HG02642 (cell line): Measurements from ENCODE around the gene POLR2E.

Experiments used
- ATAC-seq: cut with Tn5 transposase; IDR thresholded peaks from one replicate; pipeline ENCODE4 v1.9.1; 2021; ENCODE audit warnings: mild to moderate bottlenecking; ENCODE audit not compliant: unreplicated experiment, poor library complexity

The POLR2E gene

GRCh38 chr19:1068009-1069001, 26.9 kb downstream of the POLR2E start:
- ATAC-seq, result no peak

- peak; percentile 17 for ATAC-seq
Observed at GRCh38 chr19:1067341-1067957, 27.7 kb downstream of the POLR2E start.

DNA sequence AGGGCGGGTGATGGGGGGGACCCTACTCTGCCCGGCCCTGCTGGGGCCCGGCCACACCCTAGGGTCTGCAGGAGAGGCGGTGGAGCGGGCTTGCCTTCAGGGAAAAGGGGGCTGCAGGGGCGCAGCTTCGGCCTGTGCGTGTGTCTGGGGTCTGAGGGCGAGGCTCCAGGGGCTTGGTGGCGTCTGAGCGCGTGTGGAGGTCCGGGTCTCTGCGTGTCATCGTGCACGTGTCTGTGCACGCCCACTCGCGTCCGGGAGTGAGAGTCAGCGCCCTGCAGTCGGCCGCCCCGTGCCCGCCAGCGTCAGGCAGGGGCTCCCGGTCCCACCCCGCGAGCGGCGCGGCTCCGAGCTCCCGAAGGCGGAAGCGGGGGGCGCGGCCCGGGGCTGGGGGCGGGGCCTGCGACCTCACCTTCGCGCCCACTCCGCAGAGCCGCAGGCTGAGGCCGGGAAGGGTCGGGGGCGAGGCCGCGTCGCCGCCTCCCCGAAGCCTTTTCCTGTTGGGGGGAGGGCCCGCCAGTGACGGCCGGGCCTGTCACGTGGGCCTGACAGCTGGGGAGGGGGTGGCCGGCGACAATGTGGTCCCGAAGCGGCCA, 28.3 kb downstream of the POLR2E start, which contains the start of gene ARHGAP45:
TSS of gene ARHGAP45 (plus strand) at position 420 of the 593 bp plus-strand sequence. CDS start 239 bp downstream, outside the sequence.
- peak; percentile 40 for ATAC-seq

DNA sequence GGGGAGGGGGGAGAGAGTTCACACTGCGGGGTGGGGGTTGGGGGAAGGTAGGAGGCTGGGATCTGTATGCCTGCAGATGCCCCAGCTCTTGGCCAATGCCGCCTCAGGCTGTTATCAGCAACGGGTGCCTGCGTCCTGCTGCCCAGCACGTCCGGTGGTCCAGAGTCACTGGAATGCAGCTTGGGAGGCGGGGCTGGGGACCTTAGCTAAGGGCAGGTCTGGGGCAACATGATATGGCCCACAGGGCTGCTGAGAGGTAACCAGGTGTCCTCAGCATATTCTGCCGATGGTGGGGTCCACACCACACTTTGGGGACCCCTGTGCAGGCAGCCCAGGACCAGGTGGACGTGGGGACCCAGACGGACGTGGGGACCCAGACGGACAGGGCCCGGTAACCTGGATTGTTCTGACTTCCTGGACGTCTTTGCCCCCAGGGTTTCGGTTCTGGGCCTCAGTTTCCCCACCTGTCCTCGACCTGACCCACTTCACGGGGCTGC, 28.9 kb downstream of the POLR2E start:
- no peak for ATAC-seq

GRCh38 chr19:1065606-1066109, 29.5 kb downstream of the POLR2E start:
- ATAC-seq, result no peak

GRCh38 chr19:1064661-1065605, 30.2 kb downstream of the POLR2E start:
- ATAC-seq, result no peak

GRCh38 chr19:1063909-1064660, 31.1 kb downstream of the POLR2E start:
- ATAC-seq, result no peak

GRCh38 chr19:1063030-1063908, 31.9 kb downstream of the POLR2E start:
- no peak for ATAC-seq

DNA sequence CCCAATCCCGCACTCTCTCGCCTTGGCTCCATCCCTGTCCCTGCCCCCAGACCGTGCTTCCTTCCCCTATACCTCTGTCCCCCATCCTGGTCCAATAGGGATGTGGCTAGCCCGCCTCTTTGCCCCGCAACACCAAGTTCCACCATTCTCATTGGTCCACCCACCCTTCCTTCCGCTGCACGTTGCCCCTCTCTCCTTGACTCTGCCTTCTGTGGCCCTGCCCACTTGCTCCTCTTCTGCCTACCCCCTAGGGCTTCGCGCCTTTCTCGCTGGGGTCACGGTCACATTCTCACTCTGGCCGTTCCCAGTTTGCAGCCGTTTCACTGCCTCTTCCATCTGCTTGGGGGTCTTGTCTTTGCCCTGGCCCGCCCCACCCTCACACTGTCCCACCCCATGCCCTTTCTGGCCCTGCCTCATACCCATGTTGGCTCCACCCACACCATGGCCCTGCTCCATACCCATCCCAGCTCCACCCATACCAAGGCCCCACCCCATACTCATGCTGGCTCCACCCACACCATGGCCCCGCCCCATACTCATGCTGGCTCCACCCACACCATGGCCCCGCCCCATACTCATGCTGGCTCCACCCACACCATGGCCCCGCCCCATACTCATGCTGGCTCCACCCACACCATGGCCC, 32.7 kb downstream of the POLR2E start:
- no peak for ATAC-seq

- no peak for ATAC-seq
Observed at GRCh38 chr19:1061987-1062386, 33.2 kb downstream of the POLR2E start.

GRCh38 chr19:1060689-1061088, 34.5 kb downstream of the POLR2E start:
- ATAC-seq, result no peak

DNA sequence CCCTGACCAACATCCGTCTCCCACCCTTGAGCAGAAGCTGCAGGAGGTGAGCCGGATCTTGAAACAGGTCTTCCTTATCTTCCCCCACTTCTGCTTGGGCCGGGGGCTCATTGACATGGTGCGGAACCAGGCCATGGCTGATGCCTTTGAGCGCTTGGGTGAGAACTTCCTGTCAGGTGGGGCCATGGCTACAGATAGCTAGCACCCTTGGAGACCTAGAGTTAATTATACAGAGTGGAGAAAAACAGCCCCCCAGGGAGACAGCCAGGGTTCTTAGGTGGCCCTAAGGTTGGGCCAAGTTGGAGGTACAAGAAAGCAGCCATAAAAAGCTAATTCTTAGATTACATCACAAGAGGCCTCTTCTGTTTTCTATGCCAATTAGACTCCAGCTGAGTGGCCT, 37.1 kb downstream of the POLR2E start:
- no peak for ATAC-seq

DNA sequence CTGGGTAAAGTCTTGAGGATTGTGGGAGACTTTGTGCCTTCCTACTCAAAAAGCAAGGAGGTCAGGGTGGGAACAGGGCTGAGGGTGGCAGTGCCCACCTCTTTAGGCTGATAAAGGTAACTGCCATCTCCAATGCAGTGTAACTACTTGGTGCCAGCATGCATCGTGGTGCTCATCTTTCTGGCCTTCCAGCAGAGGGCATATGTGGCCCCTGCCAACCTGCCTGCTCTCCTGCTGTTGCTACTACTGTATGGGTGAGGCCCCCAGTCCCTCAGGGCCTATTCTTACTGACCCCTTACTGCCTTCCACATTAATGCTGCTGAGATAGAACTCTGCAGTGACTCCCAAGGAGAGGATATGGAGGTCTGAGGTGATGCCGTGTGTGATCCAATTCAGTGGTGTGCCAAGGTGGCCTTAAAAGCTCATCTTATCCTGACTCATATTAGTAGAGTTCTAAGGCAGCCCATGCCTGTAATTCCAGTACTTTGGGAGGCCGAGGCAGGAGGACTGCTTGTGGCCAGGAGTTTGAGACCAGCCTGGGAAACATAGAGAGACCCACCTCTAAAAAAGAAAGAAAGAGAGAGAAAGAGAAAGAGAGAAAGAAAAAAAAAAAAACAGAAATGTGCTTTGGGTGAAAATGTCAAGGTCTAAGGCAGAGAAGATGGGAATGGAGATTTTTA, 37.9 kb downstream of the POLR2E start:
- no peak for ATAC-seq

- no peak for ATAC-seq
Observed at GRCh38 chr19:1055886-1056620, 39.1 kb downstream of the POLR2E start.

GRCh38 chr19:1055028-1055425, 40.1 kb downstream of the POLR2E start:
- no peak for ATAC-seq
